NCI-H1092 treated with DMSO at 0.1 percent for 48 hours (cell line): Measurements from ENCODE around the gene CMSS1.

ENCODE experiments used
- DNase-seq: peaks from one replicate; lab custom pipeline; 2025; lab: John Stamatoyannopoulos, UW

The CMSS1 gene

GRCh38 chr3:100149713-100150415, 332.2 kb downstream of the CMSS1 start:
- DNase-seq, result no peak

- DNase-seq, result no peak
These were observed 332.8 kb downstream of the CMSS1 start for GRCh38 chr3:100150473-100150872.

- no peak for DNase-seq
These were observed 333.5 kb downstream of the CMSS1 start for GRCh38 chr3:100151024-100151707.

- DNase-seq, result no peak
These were observed 336.5 kb downstream of the CMSS1 start for GRCh38 chr3:100154171-100154570.

GRCh38 chr3:100155128-100155527, 337.5 kb downstream of the CMSS1 start:
- DNase-seq, result no peak

GRCh38 chr3:100155590-100155989, 337.9 kb downstream of the CMSS1 start:
- no peak for DNase-seq

GRCh38 chr3:100157685-100158084, 340.0 kb downstream of the CMSS1 start:
- DNase-seq, result no peak

GRCh38 chr3:100158918-100159330, 341.3 kb downstream of the CMSS1 start:
- DNase-seq, result peak; percentile 68

GRCh38 chr3:100159331-100160153, 341.9 kb downstream of the CMSS1 start:
- DNase-seq, result no peak

- no peak for DNase-seq
These were observed 342.9 kb downstream of the CMSS1 start for GRCh38 chr3:100160521-100160920.

GRCh38 chr3:100163787-100164186, 346.1 kb downstream of the CMSS1 start:
- DNase-seq, result no peak

GRCh38 chr3:100164743-100165142, 347.1 kb downstream of the CMSS1 start:
- DNase-seq, result no peak

GRCh38 chr3:100165926-100166550, 348.4 kb downstream of the CMSS1 start:
- no peak for DNase-seq

GRCh38 chr3:100169201-100169920, 351.7 kb downstream of the CMSS1 start:
- peak; percentile 41 for DNase-seq

GRCh38 chr3:100170486-100170885, 352.8 kb downstream of the CMSS1 start:
- peak; percentile 63 for DNase-seq

- no peak for DNase-seq
These were observed 353.7 kb downstream of the CMSS1 start for GRCh38 chr3:100171211-100171914.

GRCh38 chr3:100173961-100174360, 356.3 kb downstream of the CMSS1 start:
- no peak for DNase-seq

GRCh38 chr3:100175637-100176280, 358.1 kb downstream of the CMSS1 start:
- peak; percentile 16 for DNase-seq

GRCh38 chr3:100179692-100180349, 362.2 kb downstream of the CMSS1 start:
- no peak for DNase-seq

- DNase-seq, result no peak
These were observed 366.0 kb downstream of the CMSS1 start for GRCh38 chr3:100183608-100184125.
